ENCODE data around the gene OXNAD1.
"Not testable (repeated sequence)": the region's sequence is repeated elsewhere in the genome, so short reads cannot be mapped to it uniquely, and the experiment has no call there.

OXNAD1 gene

DNA sequence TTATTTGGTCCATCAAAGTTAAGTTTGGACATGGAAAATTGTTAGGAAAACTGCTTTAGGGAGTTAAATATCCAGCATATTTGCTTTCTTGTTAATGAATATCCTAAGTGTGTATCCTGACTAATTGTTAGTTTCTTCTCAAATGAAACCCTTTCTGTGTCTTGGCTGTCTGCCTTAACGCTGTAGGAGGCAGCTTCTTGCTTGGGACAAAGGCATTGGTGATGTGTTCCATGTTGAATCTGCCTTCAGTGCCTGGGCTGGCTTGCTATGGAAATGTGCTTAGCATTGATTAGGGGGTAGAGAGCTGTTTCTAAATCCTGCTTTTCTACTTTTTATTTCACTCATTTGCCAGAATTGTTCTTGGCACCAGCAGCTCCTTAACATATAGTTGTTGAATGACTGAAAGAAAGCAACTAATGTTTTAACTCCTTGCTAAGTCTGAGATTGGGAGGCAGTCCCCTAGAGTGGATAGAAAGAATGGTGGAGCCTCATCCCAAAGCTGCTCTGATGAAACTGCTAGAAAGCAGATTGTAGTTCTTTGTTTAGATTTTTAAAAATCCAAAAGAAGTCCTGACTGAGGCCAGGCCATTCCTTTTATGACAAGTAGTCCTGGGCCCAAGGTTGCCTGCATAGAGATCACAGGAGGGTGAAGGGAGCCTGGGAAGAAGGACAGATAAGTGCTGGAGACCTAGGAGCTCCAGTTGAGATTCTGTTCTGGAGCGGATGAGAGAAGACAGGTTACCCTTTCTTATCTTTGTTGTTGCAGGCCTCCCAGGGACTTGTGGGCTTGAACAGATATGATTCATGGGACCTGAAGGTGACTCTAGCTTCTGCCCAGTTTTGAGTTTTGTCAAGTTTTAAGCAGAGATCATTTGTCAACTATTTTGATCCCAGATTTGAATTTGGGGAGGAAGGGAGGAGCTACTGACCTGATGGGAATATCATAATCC lies 39.3 kb downstream of the OXNAD1 start:
- DNase-seq (ENCODE audit: low spot score) = no peak

DNA sequence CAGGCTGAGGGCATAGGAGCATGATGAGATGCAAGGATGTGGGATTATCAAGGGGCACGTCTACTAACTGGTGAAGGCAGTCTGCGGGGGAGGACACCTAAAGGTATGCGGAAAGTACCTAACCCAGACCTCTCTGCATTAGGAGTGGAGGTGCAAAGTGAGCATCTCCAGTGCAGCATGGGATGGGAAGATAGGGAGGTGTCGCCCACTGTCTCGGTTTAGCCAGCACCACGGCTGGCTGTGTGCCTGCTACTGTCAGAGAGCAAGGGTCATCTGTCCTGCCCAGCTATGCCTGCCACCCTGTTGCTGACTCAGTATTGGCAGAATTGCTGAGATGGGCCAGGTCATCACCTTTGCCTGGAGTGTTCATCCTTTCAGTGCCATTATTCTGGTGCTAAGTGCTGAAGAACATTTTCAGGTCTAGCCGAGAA lies 40.1 kb downstream of the OXNAD1 start:
- no peak for DNase-seq (ENCODE audit: low spot score)

DNA sequence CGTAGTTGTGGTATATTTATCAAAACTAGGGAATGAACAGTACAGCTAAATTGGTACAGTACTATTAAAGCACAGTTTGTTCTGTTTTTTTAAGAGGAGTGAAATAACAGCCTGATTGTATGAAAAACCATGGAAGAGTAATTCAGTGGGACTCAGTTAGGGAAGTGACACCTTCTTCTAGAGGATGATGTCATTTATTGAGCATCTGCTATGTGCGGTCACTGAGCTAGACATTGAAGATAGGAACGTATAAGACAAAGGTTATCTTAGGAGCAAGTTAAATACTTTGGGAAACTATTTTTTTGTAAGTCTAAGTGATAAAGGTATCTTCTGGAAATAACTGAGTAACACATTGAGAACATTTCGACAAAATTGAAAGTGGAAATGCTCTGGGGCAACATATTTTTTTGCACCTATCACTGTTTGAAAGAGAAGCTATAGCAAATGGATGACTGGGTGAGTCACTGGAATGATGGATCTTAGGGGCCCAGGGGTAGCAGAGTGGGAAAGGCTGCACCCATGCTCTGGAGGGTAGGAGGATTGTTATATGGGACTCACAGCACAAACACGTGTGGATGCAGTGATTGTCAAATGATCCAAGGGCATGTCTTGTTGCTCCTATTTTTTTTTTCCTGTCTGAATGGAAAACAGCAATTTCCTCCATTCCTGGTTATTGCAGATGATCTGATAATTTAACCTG lies 43.0 kb downstream of the OXNAD1 start:
- DNase-seq (ENCODE audit: low spot score) = no peak

DNA sequence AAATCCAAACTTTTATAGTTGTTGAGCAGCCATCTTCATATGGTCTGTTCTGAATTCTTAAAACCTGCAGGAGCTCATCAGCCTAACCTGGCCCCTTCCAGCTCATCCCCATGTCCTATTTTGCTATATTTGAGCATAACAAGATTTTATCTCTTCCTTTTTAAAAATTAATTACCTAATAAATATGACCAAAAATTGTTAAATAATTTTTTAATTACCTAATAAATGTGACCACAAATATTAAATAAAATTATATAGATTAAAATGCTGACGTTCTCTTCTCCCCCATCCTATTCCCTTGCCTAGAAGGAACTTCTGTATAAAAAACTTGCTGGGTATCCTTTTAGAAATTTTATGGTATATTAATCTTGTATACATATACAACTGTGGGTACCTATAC lies 43.7 kb downstream of the OXNAD1 start:
- DNase-seq (ENCODE audit: low spot score) = no peak

DNA sequence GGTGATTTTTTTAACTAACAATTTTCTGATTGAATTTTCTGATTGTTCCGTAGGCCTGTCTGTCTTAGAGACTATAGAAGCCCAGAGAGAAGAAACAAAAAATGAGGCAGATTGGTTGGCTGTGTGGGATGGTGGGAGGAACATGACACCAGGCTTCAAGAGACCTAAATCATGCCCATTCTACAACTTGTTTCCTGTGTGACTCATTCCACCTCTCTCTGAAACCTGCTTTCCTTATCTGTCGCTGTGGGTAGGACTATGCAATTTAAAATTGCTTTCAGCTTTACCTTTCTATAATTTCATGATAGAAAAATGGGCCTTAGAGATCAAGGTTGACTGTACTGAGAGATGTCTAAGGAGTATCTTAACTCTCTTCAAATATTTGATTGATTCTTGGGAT lies 44.5 kb downstream of the OXNAD1 start:
- peak; percentile 55 for DNase-seq (ENCODE audit: low spot score)

DNA sequence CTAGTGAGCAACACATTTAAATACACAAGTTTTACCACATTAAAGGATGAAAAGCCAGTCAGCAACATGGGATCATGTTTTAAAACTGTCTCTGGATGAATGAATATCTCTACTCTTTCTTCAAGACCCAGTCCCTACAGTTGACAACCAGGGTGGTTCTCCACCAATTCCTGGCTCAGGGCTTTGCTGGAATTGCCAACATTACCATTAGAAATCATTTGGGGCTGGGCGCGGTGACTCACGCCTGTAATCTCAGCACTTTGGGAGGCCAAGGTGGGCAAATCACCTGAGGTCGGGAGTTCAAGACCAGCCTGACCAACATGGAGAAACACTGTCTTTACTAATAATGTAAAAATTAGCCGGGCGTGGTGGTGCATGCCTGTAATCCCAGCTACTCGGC lies 45.5 kb downstream of the OXNAD1 start:
- DNase-seq (ENCODE audit: low spot score) = not testable (repeated sequence)

DNA sequence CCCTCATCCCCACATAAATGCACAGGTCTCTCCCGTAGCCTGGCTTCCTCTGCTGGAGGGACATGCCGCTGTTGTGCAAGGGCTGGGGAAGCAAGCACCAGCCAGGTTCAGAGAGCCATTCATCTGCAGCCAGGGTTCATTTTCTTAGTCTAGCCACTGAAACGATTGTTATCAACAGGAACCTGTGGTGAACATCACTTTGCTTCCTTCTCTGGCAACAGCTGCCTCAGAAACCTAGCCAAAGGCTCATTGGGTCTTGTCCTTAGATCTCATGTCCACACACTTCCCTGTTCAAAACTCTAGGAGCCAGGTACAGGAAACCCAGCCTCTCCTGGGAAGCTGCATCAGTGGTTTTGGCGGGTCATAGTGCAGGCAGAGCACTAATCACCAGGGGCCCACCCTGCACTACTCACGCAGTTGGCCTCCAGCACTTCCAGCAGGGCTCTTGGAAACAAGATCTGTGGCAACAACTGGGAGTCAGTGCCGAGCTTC lies 47.0 kb downstream of the OXNAD1 start:
- no peak for DNase-seq (ENCODE audit: low spot score)

DNA sequence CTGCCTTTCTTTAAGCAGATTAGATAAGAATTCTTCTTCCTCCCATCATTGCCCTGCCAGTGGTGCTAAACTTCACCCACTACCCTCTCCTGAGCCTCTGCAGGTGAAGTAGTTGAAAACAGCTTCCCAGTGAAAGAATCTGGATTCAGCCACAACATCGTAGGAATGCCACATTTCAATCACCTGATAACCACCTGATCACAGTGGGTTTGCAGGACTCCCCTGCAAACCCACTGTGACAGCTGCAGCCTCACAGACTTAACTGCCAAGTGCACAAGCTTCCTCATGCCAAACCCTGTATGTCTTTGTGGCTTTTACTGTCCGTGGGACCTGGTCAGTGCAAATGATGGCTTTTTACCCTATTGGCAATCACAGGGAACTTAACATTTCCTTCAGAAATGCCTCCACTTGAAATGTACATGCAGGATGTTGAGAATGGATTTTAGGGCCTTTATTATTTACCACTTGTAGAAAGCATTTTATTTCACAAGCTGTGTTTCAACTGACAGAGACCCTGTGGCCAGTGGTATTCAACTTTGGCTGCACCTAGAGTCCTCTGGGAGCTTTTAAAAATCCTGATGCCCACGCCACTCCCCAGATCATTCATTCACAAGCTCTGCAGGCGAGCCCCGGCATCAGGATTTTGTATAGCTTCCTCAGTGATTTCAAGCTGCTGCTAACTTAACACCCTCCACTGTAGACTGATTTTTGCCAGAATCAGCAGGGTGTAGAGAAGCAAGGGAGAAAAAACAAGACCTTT lies 49.1 kb downstream of the OXNAD1 start:
- no peak for DNase-seq (ENCODE audit: low spot score)

DNA sequence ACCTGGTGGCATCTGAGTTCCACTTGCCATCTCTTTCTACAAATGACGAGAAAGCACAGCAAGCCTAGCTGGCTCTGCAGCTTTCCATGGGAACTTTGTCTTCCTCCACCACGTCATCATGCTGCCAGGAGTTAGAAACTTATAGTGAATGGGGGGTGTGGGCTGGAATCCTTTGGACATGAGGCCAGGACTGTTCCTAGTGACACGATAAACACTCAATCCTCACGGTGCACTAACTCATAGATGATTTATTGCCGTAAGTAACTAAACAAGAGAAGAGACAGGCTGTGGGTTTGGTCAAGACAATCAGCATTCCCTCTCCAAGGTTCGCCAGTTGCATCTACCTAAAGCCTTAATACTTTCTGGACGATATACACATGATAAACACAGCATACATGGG lies 50.6 kb downstream of the OXNAD1 start:
- DNase-seq (ENCODE audit: low spot score) = no peak

DNA sequence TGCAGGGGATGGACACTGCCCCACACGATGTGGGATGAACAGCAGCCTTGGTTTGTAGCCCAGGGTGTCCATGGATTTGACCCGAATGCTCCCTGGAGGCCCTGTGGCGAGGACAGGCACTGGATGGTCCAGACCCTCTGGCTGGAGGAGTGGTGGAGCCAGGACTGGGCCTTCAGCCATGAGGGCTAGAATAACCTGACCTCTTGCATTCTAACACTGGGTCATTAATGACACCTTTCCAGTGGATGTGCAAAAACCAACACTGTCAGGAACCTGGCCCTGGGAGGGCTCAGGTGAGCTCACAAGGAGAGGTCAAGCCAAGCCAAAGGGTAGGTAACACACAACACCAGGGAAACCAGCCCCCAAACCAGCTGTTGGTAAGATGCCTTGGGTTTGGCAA lies 51.4 kb downstream of the OXNAD1 start:
- no peak for DNase-seq (ENCODE audit: low spot score)

DNA sequence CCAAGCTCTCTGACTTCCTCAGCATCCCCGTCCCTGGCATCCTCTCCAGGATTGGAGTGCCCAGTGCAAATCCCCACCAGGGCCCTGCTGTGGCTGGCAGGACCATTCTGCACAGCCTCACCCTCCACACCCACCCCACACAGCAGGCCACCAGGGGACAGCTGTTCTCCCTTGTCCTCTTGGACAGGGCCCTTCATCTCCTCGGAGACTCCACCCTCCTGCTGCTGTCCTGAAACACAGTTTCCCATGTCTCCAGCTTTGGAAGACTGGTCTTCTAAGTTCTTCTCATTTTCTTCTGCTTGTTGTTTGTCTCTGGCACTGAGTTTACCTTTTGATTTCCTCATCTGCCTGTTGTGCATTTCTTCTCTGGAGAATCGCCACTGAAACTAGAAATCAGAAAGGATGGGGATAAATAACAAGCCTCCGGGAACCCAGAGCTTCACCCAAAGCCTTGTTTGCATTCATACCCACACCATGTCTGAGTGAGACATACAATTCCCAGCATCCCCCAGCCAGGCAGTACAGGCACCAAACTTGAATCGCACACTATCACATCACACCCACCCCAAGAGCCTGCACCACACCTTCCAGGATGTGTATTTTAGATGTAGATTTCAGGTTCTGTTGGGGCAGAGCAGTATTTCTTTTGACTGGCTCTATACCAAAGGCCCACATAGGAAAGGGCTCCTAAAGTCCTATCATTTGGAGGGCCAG lies 52.0 kb downstream of the OXNAD1 start:
- no peak for DNase-seq (ENCODE audit: low spot score)

DNA sequence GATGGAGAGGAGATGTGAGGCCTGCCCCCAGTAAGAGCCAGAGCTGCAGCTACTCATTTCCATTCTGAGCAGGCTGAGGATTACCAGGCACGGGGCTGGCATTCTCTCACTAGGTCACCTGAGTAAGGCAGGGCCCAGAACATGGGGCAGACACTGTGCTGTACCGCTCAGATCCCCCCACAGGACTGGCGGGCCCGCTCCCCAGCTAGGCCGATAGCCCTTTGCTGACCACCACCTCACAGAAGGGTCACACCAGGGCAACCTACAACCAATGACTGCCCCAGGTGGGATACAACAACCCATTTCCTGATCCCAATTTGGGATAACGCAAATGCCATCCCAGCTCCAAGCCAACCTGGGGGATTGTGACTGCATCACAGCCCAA lies 52.5 kb downstream of the OXNAD1 start:
- DNase-seq (ENCODE audit: low spot score) = no peak

DNA sequence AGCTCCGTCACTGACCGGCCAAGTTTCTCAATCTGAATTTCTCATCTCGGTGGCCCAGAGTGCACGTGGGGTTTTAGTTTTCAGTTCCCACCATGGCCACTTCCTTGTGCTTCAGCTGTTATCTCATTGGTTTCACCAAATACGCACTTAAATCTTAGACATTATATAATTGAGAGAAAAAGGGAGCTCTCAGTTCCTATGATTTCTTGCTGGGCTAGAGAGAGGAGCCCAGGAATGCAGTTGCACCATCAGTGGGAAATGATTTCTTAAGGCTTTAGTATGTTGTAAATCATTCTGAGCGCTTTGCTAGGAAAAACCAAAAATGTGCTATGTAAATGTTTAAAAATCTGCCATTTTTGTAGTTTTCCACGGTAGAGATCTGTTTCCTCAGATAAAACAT lies 53.2 kb downstream of the OXNAD1 start:
- no peak for DNase-seq (ENCODE audit: low spot score)

DNA sequence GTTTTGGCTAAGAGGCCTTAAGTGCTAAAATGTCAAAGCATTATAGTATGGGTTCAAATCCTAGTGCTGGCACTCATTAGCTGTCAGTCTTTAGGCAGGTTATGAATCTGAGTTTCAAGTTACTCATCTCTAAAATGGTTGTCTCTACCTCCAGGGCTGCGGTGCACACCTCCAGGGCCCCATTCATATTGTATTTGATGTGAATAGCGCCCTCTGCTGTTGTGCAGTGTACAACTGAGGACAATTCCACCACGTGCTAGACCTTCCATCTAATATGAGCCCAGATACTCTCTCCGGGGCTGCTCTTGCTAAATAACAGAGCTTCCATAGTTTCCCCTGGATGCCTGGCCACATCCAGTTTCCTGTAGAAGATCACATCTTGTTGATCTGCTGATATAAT lies 54.3 kb downstream of the OXNAD1 start:
- DNase-seq (ENCODE audit: low spot score) = no peak

DNA sequence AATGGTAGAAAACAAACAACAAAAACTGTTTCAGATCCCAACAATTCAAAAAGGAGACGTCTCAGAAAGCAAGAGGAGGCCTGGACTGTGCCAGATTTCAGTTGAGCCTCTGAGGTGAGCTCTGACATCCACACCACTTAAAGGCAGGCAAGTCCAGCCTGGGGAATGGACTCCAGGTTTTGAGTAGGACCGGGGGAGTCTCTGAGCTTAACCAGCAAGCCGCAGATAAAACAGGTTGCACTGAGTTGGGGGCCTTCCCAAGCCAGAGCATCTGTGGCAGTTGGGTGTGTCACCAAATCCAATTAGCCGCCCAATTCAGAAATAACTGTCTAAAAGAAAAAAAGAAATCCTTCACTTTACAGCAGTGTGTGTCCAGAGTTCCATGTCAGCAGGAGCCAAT lies 54.7 kb downstream of the OXNAD1 start:
- DNase-seq (ENCODE audit: low spot score) = no peak

DNA sequence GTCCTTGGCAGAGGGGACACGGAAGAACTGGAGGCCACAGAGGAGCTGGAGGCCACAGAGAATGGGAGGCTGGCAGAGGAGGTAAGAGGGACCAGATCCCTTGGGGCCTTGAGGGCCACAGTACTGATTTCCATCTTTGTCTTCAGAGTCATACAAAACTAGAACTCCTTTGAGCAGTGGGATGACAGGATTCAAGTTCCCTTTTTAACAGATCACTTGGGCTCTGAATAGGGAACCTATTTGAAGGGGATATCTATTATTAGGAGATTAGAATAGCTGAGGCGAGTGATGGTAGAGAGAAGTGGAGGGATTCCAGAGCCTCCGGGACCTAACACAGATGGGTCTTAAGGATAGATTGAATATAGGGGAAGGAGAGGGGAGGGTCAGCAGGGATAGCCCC lies 55.7 kb downstream of the OXNAD1 start:
- DNase-seq (ENCODE audit: low spot score) = no peak

DNA sequence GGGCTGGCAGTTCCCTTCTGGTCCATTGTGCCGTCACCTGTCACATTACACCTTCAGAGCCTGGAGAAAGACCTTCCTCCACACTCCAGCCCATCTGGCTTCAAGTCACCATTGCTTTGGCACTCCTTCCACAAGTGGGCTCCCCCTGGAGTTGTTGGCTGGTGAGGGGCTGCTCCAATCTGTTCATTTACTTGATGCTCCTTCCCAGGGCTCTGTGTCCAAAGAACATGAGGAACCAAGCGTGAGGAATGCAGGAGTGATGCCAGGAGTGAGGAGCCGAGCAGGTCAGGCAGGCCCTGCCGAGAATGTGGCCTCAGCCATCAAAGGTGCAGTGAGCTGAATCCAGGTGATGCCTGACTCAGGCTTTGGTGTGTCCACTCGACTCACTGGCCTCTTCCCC lies 57.2 kb downstream of the OXNAD1 start:
- no peak for DNase-seq (ENCODE audit: low spot score)

DNA sequence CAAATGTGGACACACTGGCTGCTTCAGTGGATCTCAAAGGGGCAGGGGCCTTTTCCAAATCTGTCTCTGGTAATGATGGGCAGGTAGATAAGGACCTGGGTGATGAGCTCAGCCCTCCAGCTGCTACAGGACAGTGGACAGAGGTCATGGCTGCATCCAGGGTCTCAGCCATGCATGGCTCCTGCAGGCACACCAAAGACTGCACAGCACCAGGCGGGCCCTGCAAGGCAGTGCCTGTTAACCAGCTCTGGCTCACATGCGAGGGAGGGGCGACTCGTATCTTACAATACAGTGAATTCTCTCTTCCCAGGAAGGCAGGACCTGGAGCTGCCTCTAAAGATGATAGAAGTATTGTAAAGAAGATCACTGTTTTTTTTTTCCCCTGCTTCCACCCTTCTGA lies 58.7 kb downstream of the OXNAD1 start:
- DNase-seq (ENCODE audit: low spot score) = no peak

DNA sequence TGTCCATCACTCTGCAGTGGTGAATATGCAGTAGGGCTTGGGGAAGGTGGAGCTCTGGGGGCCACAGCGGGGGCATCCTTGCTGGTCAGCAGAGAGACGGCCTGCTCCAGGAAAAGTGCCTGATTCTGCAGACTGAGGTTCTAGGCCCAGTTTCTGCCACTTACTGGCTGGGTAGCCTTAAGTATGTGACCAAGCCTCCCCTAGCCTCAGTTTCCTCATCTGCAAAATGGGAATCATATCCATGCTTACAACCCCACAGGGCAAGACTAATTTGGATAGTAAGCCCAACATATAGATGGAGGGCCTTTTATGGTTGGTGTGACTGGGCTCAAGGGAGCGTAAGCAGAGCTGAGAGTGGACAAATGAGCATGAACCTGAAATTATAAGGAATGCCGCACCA lies 60.8 kb downstream of the OXNAD1 start:
- no peak for DNase-seq (ENCODE audit: low spot score)

DNA sequence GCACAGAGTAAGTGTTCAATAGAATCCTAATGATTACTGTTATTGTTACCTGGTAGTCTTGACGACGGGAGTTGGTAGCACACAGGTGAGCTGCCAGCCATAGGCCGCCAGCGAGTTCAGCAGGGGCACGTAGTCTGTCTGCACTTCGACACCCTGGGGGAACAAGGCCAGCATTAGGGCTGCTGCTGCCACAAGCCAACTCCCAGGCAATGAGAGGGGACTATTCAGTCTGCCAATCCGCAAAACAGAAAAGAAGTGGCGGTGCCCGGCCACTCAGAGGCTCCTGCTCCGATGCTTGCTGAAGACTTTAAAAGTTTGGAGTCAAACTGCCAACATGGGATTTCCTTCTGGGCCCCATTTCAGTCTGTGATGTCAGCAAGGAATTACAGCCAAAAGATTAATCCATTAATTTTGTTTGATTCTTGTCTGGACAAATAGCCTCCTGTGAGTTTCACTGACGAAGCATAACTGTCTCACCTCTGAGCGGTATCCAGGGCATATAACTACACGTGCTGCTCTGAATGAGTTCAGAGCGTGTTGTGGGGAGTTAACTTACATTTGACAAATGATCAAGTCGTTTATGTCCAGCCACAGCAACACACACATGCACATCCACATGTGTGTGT lies 61.8 kb downstream of the OXNAD1 start:
- no peak for DNase-seq (ENCODE audit: low spot score)

DNA sequence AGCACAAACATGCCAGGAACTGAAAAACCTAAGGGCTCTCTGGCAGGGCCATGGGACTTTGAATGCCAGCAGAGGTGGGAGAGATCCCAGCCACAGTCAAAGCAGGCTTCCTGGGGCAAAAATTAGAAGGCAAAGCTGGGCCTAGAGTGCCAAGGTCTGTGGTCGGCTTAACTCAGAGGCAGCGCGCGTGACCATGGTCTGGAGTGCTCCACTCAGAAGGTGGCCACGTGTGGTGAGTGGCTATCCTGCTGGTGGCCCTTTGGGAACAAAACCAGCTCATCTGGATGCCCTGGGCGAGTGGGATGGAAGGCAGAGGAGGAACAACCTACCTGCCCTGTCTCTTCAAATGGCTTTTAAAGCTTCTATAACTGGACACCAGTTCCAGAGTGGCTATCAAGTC lies 63.1 kb downstream of the OXNAD1 start:
- DNase-seq (ENCODE audit: low spot score) = no peak
